ENCODE data around the gene AVPR2. TPM values are rescaled to one million over a fixed set of nuclear protein-coding genes. Genes with fewer than 3 reads are reported as not detected.

AVPR2 gene
- polyA plus RNA-seq, 4 donors, result 0.31 to 3.5 TPM; not detected in 2

DNA sequence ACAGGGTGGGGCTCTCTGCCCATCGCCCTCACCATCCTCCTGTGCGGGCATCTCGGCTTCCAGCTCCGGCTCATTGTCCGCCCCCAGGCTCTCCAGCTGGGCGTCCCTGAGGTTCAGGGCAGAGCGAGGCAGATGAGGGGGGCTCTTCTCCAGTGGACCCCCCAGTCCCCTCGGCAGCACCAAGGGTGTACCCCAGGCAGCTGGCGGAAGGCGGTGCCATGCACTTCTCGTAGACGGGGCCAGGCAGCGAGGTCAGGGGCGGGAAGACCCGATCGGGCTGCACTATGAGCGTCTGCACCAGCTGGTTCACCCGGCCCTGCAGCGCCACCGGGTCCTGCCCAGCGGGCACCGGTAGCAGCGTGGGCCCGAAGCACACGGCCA, 5.5 kb downstream of the AVPR2 start:
- H3K9me3 ChIP-seq (ENCODE audit: control insufficient read depth in 2 of 2, insufficient read depth in 1 of 2, low read depth in 1 of 2, low read length in 1 of 2), result no peaks in the 10 kb centered on the region
- no peak for DNase-seq
- no peaks in the 10 kb centered on the region for H3K27me3 ChIP-seq (ENCODE audit: control insufficient read depth in 3 of 3, insufficient read depth in 3 of 3, low read length in 3 of 3)
- H3K4me1 ChIP-seq (ENCODE audit: control insufficient read depth in 3 of 3, insufficient read depth in 2 of 3, low read depth in 1 of 3, low read length in 2 of 3), result no peaks in the 10 kb centered on the region
- no peak for FAIRE-seq
- H3K4me3 ChIP-seq (ENCODE audit: low read depth in 1 of 3, low read length in 3 of 3), result no peak overlapping the region
- H3K27ac ChIP-seq (ENCODE audit: low read depth in 1 of 3, low read length in 2 of 3), result no peak overlapping the region
- WGBS, 3 donors, result 94 to 98% (median 95%) methylated on average over 16 to 25 of the region's 25 CpGs
- peaks cover 0 to 19% (median 2%) of the 10 kb centered on the region in 3 donors for H3K36me3 ChIP-seq (ENCODE audit: control insufficient read depth in 3 of 3, insufficient read depth in 2 of 3, low read depth in 1 of 3, low read length in 3 of 3)

DNA sequence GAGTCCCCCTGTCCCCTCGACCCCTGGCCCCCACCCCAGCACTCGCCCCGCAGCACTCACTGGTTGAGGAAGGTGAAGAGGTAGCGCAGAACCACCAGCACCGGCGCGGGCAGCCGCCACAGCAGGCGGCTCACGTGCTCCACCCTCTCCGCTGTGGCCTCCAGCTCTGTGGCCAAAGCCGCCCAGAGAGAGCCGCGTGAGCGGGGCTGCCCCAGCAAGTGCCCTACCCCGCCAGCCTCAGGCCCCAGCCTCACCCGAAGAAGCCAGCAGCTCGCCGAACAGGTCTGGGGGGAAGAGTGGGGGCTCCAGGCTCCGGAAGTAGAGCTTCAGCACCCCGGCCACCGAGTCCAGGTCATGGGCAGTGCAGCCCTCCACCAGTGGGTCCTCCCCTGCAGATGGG, 6.0 kb downstream of the AVPR2 start:
- Histone ChIP-seq H3K4me3 (ENCODE audit: low read depth in 1 of 3, low read length in 3 of 3) (no peak overlapping the region), H3K27me3 (ENCODE audit: control insufficient read depth in 3 of 3, insufficient read depth in 3 of 3, low read length in 3 of 3) (no peaks in the 10 kb centered on the region), H3K9me3 (ENCODE audit: control insufficient read depth in 2 of 2, insufficient read depth in 1 of 2, low read depth in 1 of 2, low read length in 1 of 2) (no peaks in the 10 kb centered on the region), H3K4me1 (ENCODE audit: control insufficient read depth in 3 of 3, insufficient read depth in 2 of 3, low read depth in 1 of 3, low read length in 2 of 3) (no peaks in the 10 kb centered on the region), H3K27ac (ENCODE audit: low read depth in 1 of 3, low read length in 2 of 3) (no peak overlapping the region), H3K36me3 (ENCODE audit: control insufficient read depth in 3 of 3, insufficient read depth in 2 of 3, low read depth in 1 of 3, low read length in 3 of 3) (peaks cover 0 to 19% (median 2%) of the 10 kb centered on the region in 3 donors)
- WGBS, 3 donors, result 95 to 98% (median 96%) methylated on average over 12 to 22 of the region's 22 CpGs
- no peak for DNase-seq
- no peak for FAIRE-seq

DNA sequence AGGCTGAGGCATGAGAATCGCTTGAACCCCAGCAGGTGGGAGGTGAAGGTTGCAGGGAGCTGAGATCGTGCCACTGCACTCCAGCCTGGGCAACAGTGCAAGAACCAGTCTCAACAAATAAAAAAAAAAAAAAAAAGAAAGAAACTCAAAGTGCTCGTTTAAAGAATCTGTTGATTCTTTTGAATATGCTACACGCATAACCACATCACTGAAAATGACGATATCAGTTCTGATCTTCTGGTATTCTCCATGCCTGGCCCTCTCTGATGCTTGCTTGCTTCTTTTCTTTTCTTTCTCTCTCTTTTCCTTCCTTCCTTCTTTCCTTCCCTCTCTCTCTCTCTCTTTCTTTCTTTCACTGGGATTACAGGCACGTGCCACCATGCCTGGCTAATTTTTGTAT, 7.3 kb downstream of the AVPR2 start:
- H3K9me3 ChIP-seq (ENCODE audit: control insufficient read depth in 2 of 2, insufficient read depth in 1 of 2, low read depth in 1 of 2, low read length in 1 of 2), result no peaks in the 10 kb centered on the region
- DNase-seq, result no peak
- H3K27ac ChIP-seq (ENCODE audit: low read depth in 1 of 3, low read length in 2 of 3), result no peak overlapping the region
- 68 to 88% (median 85%) methylated on average over 6 of the region's 6 CpGs for WGBS, 3 donors
- no peaks in the 10 kb centered on the region for H3K4me1 ChIP-seq (ENCODE audit: control insufficient read depth in 3 of 3, insufficient read depth in 2 of 3, low read depth in 1 of 3, low read length in 2 of 3)
- peaks cover 0 to 22% (median 2%) of the 10 kb centered on the region in 3 donors for H3K36me3 ChIP-seq (ENCODE audit: control insufficient read depth in 3 of 3, insufficient read depth in 2 of 3, low read depth in 1 of 3, low read length in 3 of 3)
- no peak for FAIRE-seq
- H3K27me3 ChIP-seq (ENCODE audit: control insufficient read depth in 3 of 3, insufficient read depth in 3 of 3, low read length in 3 of 3), result no peaks in the 10 kb centered on the region
- no peak overlapping the region for H3K4me3 ChIP-seq (ENCODE audit: low read depth in 1 of 3, low read length in 3 of 3)

DNA sequence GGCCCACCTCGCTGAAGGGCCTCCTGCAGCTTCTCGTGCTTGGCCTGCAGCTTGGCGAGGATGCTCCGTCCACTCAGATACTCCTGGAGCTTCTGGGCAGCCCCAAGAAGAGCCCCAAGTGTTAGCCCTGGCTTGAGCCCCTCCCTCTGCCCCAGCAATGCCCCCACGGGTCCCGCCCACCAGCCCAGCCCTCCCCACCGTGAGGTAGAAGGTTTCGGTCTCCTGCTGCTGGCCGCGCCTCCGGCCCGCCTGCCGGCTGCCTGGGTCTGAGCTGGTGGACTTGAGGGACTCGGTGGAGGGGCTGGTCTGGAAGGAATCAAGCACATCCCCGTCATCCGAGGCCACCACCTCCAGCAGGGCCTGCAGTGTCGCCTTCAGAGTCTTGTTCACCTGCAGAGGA, 8.7 kb downstream of the AVPR2 start:
- H3K9me3 ChIP-seq (ENCODE audit: control insufficient read depth in 2 of 2, insufficient read depth in 1 of 2, low read depth in 1 of 2, low read length in 1 of 2), result no peaks in the 10 kb centered on the region
- 76 to 82% (median 76%) methylated on average over 13 to 17 of the region's 17 CpGs for WGBS, 3 donors
- DNase-seq, result no peak
- FAIRE-seq, result no peak
- H3K4me1 ChIP-seq (ENCODE audit: control insufficient read depth in 3 of 3, insufficient read depth in 2 of 3, low read depth in 1 of 3, low read length in 2 of 3), result no peaks in the 10 kb centered on the region
- no peak overlapping the region for H3K4me3 ChIP-seq (ENCODE audit: low read depth in 1 of 3, low read length in 3 of 3)
- no peak overlapping the region for H3K27ac ChIP-seq (ENCODE audit: low read depth in 1 of 3, low read length in 2 of 3)
- peaks cover 0 to 22% (median 2%) of the 10 kb centered on the region in 3 donors for H3K36me3 ChIP-seq (ENCODE audit: control insufficient read depth in 3 of 3, insufficient read depth in 2 of 3, low read depth in 1 of 3, low read length in 3 of 3)
- H3K27me3 ChIP-seq (ENCODE audit: control insufficient read depth in 3 of 3, insufficient read depth in 3 of 3, low read length in 3 of 3), result no peaks in the 10 kb centered on the region

DNA sequence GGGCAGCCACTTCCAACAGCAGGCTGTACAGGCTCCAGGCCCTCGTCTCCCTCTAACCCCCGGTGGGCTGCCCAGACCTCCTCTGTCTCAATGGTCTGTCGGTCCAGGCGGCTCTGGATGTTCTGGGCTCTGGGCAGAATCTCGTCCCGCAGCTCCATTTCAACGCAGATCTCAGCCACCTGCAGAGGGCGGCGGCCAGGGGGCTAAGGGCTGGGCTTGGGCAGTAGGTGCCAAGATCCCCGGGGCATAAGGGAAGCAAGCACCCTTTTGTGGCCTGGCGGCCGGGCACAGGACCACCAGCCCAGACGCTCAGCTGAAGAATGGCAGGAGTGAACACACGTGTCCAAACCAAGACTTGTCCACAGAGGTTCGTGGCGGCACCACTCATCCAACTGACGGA, 9.2 kb downstream of the AVPR2 start:
- DNase-seq, result no peak
- H3K4me3 ChIP-seq (ENCODE audit: low read depth in 1 of 3, low read length in 3 of 3), result no peak overlapping the region

DNA sequence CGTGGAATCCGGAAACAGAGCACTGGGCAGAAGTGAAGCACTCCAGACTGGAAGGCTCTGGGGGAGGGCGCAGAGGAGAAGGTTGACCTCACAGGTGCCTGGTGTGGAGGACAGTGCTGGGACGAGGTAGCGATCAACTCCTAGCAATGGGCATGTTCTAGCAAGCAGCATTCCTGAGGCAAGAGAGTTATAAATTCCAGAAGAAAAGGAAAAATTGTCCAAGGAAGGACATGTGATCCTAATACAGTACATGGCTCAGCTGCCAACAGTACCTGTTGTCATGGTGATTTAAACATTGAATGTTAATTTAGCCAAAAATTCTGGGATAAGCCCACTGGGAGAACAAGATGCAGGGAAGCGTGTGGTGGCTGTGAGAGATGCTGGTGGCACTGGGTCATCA, 13.4 kb downstream of the AVPR2 start:
- no peak for DNase-seq

More for the DNA sequence above, 9.2 kb downstream of the AVPR2 start:
- Histone ChIP-seq H3K4me1 (ENCODE audit: control insufficient read depth in 3 of 3, insufficient read depth in 2 of 3, low read depth in 1 of 3, low read length in 2 of 3) (no peaks in the 10 kb centered on the region), H3K36me3 (ENCODE audit: control insufficient read depth in 3 of 3, insufficient read depth in 2 of 3, low read depth in 1 of 3, low read length in 3 of 3) (peaks cover 0 to 21% (median 2%) of the 10 kb centered on the region in 3 donors), H3K27ac (ENCODE audit: low read depth in 1 of 3, low read length in 2 of 3) (no peak overlapping the region), H3K9me3 (ENCODE audit: control insufficient read depth in 2 of 2, insufficient read depth in 1 of 2, low read depth in 1 of 2, low read length in 1 of 2) (no peaks in the 10 kb centered on the region), H3K27me3 (ENCODE audit: control insufficient read depth in 3 of 3, insufficient read depth in 3 of 3, low read length in 3 of 3) (no peaks in the 10 kb centered on the region)
- no peak for FAIRE-seq
- WGBS, 3 donors, result 87 to 92% (median 91%) methylated on average over 7 to 17 of the region's 17 CpGs

DNA sequence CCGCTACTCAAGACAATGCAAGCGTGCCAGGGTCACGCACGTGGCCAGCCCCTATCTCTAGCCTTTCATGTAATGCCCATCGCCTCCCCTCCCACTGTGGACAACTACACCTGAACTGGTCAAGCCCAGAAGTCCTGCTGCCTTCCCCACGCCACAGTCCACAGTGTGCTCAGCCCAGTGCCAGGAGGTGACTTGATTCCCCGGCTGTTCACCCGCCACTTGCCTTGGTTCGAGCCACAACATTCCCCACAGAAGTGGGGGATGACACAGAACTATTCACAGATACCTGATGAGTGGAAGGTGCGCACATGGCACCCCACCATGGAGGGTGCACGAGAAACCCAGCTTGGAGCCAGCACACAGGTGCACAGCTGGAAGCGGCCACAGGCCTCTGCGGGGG, 14.8 kb downstream of the AVPR2 start:
- Histone ChIP-seq H3K27ac (ENCODE audit: low read depth in 1 of 3, low read length in 2 of 3) (no peak overlapping the region), H3K27me3 (ENCODE audit: control insufficient read depth in 3 of 3, insufficient read depth in 3 of 3, low read length in 3 of 3) (no peaks in the 10 kb centered on the region), H3K9me3 (ENCODE audit: control insufficient read depth in 2 of 2, insufficient read depth in 1 of 2, low read depth in 1 of 2, low read length in 1 of 2) (no peaks in the 10 kb centered on the region), H3K4me3 (ENCODE audit: low read depth in 1 of 3, low read length in 3 of 3) (no peak overlapping the region), H3K36me3 (ENCODE audit: control insufficient read depth in 3 of 3, insufficient read depth in 2 of 3, low read depth in 1 of 3, low read length in 3 of 3) (peaks cover 0 to 21% (median 0%) of the 10 kb centered on the region in 3 donors), H3K4me1 (ENCODE audit: control insufficient read depth in 3 of 3, insufficient read depth in 2 of 3, low read depth in 1 of 3, low read length in 2 of 3) (peaks cover 0 to 5% (median 0%) of the 10 kb centered on the region in 3 donors)
- DNase-seq, result no peak
- FAIRE-seq, result no peak
- 91 to 95% (median 93%) methylated on average over 13 of the region's 13 CpGs for WGBS, 3 donors

More for the DNA sequence above, 13.4 kb downstream of the AVPR2 start:
- no peaks in the 10 kb centered on the region for H3K27me3 ChIP-seq (ENCODE audit: control insufficient read depth in 3 of 3, insufficient read depth in 3 of 3, low read length in 3 of 3)
- peaks cover 0 to 5% (median 0%) of the 10 kb centered on the region in 3 donors for H3K4me1 ChIP-seq (ENCODE audit: control insufficient read depth in 3 of 3, insufficient read depth in 2 of 3, low read depth in 1 of 3, low read length in 2 of 3)
- peaks cover 0 to 23% (median 0%) of the 10 kb centered on the region in 3 donors for H3K36me3 ChIP-seq (ENCODE audit: control insufficient read depth in 3 of 3, insufficient read depth in 2 of 3, low read depth in 1 of 3, low read length in 3 of 3)
- 79 to 97% (median 91%) methylated on average over 6 of the region's 6 CpGs for WGBS, 3 donors
- no peak overlapping the region for H3K4me3 ChIP-seq (ENCODE audit: low read depth in 1 of 3, low read length in 3 of 3)
- no peaks in the 10 kb centered on the region for H3K9me3 ChIP-seq (ENCODE audit: control insufficient read depth in 2 of 2, insufficient read depth in 1 of 2, low read depth in 1 of 2, low read length in 1 of 2)
- H3K27ac ChIP-seq (ENCODE audit: low read depth in 1 of 3, low read length in 2 of 3), result no peak overlapping the region
- no peak for FAIRE-seq

DNA sequence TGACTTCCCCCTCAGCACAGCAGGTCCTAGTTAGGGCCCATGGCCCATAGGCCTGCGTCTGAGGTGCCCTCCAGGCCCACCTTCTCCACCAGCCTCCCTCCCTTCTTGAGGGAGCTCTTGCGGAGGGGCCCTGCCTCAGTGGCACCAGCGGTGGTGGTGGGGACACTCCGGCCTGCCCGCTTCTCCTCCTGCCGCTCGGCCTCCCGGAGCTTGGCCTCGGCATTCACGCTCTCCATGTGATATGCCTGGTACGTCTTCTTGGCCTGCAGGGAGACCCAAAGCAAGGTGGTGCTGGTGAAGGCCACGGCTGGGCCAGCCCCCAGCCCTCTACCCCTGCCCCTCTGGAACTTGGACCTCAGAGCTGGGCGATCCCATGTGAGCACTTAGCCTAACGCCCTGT, 16.1 kb downstream of the AVPR2 start:
- no peak for FAIRE-seq
- DNase-seq, result no peak
- Histone ChIP-seq H3K27me3 (ENCODE audit: control insufficient read depth in 3 of 3, insufficient read depth in 3 of 3, low read length in 3 of 3) (no peaks in the 10 kb centered on the region), H3K4me3 (ENCODE audit: low read depth in 1 of 3, low read length in 3 of 3) (no peak overlapping the region), H3K36me3 (ENCODE audit: control insufficient read depth in 3 of 3, insufficient read depth in 2 of 3, low read depth in 1 of 3, low read length in 3 of 3) (peaks cover 0 to 21% (median 0%) of the 10 kb centered on the region in 3 donors), H3K9me3 (ENCODE audit: control insufficient read depth in 2 of 2, insufficient read depth in 1 of 2, low read depth in 1 of 2, low read length in 1 of 2) (no peaks in the 10 kb centered on the region), H3K27ac (ENCODE audit: low read depth in 1 of 3, low read length in 2 of 3) (no peak overlapping the region), H3K4me1 (ENCODE audit: control insufficient read depth in 3 of 3, insufficient read depth in 2 of 3, low read depth in 1 of 3, low read length in 2 of 3) (peaks cover 0 to 16% (median 0%) of the 10 kb centered on the region in 3 donors)
- WGBS, 3 donors, result 84 to 96% (median 95%) methylated on average over 3 to 14 of the region's 14 CpGs

DNA sequence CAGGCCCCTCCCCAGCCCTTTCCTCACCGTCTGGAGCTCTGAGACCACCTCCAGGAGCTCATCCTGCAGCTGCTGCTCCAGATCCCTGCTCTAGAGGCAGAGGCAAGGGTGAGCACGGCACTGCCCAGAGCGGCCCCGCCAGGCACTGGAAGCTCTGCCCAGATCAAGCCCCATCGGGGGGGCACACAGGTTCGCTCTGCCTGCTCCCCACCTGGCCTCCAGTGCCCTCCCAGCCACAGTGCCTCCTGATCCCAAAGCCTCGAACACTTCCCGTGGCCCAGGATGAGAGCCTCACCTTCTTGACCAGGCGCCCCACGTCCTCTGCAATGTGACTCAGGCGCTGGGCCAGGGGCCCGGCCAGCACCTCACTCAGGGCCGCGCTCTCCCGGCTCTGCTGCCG, 16.6 kb downstream of the AVPR2 start:
- DNase-seq (no peak), FAIRE-seq (no peak)
- H3K4me3 ChIP-seq (ENCODE audit: low read depth in 1 of 3, low read length in 3 of 3), result no peak overlapping the region
- no peaks in the 10 kb centered on the region for H3K27me3 ChIP-seq (ENCODE audit: control insufficient read depth in 3 of 3, insufficient read depth in 3 of 3, low read length in 3 of 3)
- no peaks in the 10 kb centered on the region for H3K9me3 ChIP-seq (ENCODE audit: control insufficient read depth in 2 of 2, insufficient read depth in 1 of 2, low read depth in 1 of 2, low read length in 1 of 2)
- H3K36me3 ChIP-seq (ENCODE audit: control insufficient read depth in 3 of 3, insufficient read depth in 2 of 3, low read depth in 1 of 3, low read length in 3 of 3), result peaks cover 0 to 21% (median 0%) of the 10 kb centered on the region in 3 donors
- H3K27ac ChIP-seq (ENCODE audit: low read depth in 1 of 3, low read length in 2 of 3), result peak overlapping the region in 1 of 3 donors; percentile 17
- 75 to 88% (median 81%) methylated on average over 7 to 16 of the region's 16 CpGs for WGBS, 3 donors
- H3K4me1 ChIP-seq (ENCODE audit: control insufficient read depth in 3 of 3, insufficient read depth in 2 of 3, low read depth in 1 of 3, low read length in 2 of 3), result peaks cover 0 to 19% (median 0%) of the 10 kb centered on the region in 3 donors
